Measurements from ENCODE around the gene FAM228A. TPM values are rescaled to one million over a fixed set of nuclear protein-coding genes. Genes with fewer than 3 reads are reported as not detected.
"Not testable (repeated sequence)": the region's sequence is repeated elsewhere in the genome, so short reads cannot be mapped to it uniquely, and the experiment has no call there.

Gene FAM228A
- total RNA-seq = under 1 TPM in 1 of 2 experiments, not detected in 1; 0.23 TPM

DNA sequence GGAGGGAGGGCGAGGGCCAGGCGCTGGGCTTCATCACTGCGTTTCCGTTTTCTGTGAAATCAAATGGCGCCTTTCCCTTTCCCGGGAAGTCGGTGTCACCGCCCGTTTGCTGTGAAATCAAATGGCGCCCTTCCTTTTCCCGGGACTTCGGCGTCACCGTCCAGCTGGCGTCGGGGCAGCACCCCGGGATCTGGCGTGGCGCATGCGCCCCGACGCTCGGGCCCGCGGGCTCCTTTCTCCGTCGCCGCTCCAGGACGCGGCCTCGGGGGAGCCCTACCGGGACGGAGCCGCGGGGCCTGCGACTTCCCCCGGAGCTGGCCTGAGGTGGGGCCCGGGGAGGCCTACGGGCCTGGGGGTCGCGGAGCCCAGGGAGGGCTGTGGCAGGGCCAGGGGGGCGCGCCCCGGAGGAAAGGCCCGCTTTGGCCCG is at the start of gene FAM228A:
Gene FAM228A (plus strand): TSS at position 203 of the 427 bp plus-strand sequence. CDS start 428 bp downstream, outside the sequence.
- Mint-ChIP-seq H3K27me3 (peaks cover 13% of the 10 kb centered on the region), H3K36me3 (ENCODE audit: low read depth) (peaks cover 3% of the 10 kb centered on the region), H3K9me3 (peaks cover 3% of the 10 kb centered on the region), H3K4me3 (no peak within 1 kb of the TSS), H3K27ac (no peak within 1 kb of the TSS), H3K4me1 (peaks cover 13% of the 10 kb centered on the region)
- no peak for DNase-seq
- POLR2A ChIA-PET = no interaction called here
- CTCF ChIA-PET = interaction anchor here (0.5 kb wide), 1 partner anchor 593 kb away, joined by 4 read pairs; no protein-coding TSS in a partner anchor

DNA sequence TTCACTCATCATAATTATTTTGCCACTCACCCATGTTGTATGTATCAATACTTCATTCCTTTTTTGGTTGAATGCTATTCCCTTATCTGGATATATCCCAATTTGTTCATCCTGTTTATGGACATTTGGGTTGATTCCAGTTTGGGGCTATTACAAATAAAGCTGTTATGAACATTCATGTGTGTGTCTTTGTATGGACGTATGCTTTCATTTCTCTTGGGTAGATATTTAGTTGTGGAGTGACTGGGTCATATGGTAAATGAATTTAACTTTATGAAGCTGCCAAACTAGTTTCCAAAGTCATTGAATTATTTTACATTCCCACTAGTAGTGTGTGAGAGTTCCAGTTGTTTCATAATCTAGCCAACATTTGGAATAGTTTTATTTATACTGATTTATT is 48.9 kb upstream of the FAM228A start:
- ChIA-PET POLR2A (no interaction called here), CTCF (interaction anchor here (1.3 kb wide), 1 partner anchor 47 kb away, joined by 3 read pairs; no protein-coding TSS in a partner anchor)
- Mint-ChIP-seq H3K4me1 (peaks cover 26% of the 10 kb centered on the region), H3K27ac (no peak overlapping the region), H3K9me3 (no peaks in the 10 kb centered on the region), H3K36me3 (ENCODE audit: low read depth) (peaks cover 5% of the 10 kb centered on the region), H3K27me3 (peaks cover 3% of the 10 kb centered on the region), H3K4me3 (no peak overlapping the region)
- DNase-seq = no peak

DNA sequence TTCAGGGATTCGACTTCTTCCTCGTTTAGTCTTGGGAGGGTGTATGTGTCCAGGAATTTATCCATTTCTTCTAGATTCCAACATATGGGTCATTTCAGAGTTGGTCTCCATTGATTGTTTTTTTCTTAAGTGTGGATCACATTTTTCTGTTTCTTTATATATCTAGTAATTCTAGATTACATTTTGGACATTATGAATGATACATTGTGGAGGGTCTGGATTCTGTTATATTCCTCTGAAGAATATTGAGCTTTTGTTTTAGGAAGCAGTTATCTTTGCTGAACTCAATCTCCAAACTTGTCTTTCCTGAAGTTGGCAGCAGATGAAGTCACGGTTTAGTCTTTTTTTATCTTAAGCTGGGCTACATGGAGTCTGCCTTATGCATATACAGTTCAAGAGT is 42.3 kb upstream of the FAM228A start:
- CTCF ChIA-PET = no interaction called here
- no peak for DNase-seq
- H3K36me3 Mint-ChIP-seq (ENCODE audit: low read depth) = peaks cover 5% of the 10 kb centered on the region

DNA sequence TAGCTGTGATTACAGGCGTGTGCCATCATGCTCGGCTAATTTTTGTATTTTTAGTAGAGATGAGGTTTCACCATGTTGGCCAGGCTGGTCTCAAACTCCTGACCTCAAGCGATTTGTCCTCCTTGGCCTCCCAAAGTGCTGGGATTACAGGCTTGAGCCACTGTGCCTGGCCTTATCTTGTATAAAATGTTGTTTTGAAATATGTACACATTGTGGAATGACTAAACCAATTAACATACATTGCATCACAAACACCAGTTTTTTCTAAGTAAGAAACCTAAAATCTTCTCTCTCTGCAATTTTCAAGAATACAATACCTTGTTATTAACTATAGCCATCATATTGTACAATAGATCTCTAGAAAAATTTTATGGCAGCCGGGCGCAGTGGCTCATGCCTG is 34.5 kb upstream of the FAM228A start:
- H3K9me3 Mint-ChIP-seq; DNase-seq; CTCF ChIA-PET; H3K27me3 Mint-ChIP-seq; H3K4me1 Mint-ChIP-seq; H3K36me3 Mint-ChIP-seq (ENCODE audit: low read depth); POLR2A ChIA-PET; H3K4me3 Mint-ChIP-seq; H3K27ac Mint-ChIP-seq: not testable (repeated sequence)

More for the DNA sequence above, 42.3 kb upstream of the FAM228A start:
- POLR2A ChIA-PET = no interaction called here
- H3K4me3 Mint-ChIP-seq = no peak overlapping the region
- peaks cover 9% of the 10 kb centered on the region for H3K4me1 Mint-ChIP-seq
- peaks cover 6% of the 10 kb centered on the region for H3K9me3 Mint-ChIP-seq
- H3K27ac Mint-ChIP-seq = no peak overlapping the region
- H3K27me3 Mint-ChIP-seq = no peaks in the 10 kb centered on the region

DNA sequence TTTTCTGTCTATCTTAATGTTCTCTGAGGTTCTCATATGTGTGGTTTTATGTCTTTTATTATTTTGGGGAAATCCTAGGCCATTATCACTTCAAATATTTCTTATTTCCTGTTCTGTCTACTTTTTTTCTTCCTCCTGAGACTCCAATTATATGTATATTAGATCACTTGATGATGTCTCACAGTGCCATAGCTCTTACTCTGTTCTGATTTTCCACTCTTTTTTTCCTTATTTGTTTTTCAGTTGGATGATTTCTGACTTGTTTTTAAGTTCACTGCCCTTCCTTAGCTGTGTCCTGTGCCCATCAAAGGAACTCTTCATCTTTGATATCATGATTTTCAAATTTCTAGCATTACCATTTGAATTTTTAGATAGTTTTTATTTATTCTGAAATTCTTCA is 27.5 kb upstream of the FAM228A start:
- CTCF ChIA-PET = no interaction called here
- H3K36me3 Mint-ChIP-seq (ENCODE audit: low read depth) = peaks cover 15% of the 10 kb centered on the region
- no peak overlapping the region for H3K4me3 Mint-ChIP-seq
- peaks cover 24% of the 10 kb centered on the region for H3K9me3 Mint-ChIP-seq
- no peak for DNase-seq
- no peaks in the 10 kb centered on the region for H3K27me3 Mint-ChIP-seq
- H3K4me1 Mint-ChIP-seq = no peaks in the 10 kb centered on the region
- POLR2A ChIA-PET = no interaction called here
- no peak overlapping the region for H3K27ac Mint-ChIP-seq

DNA sequence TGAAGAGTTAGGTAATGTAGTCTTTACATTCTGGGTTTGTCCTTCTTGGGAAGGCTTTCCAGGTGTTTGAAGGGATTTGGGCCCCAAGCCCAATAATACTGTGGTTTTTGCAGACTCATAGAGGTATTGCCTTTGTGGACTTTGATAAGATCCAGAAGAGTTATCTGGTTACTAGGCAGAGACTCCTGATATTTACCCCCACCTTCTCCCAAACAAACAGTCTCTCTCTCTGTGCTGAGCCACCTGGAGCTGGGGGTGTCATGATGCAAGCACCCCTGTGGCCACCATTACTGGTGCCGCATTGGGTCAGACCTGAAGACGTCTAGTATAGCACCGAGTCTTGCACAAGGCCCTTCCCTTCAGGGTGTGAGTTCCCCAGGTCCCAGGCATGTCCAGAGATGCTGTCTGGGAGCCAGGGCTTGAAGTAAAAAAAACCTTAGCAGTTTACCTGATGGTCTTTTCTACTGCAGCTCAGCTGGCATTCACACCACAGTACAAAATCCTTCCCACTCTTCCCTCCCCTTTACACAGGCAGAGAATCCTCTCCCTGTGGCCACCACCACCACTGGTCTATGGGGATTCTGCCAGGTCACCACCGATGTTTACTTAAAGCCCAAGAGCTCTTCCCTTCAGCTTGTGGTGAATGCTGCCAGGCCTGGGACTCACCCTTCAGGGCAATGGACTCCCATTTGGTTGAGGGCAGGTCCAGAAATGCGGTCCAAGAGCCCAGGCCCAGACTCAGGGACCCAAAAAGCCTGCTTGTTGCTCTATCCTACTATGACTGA is 22.2 kb upstream of the FAM228A start:
- no peak for DNase-seq
- Mint-ChIP-seq H3K27ac (no peak overlapping the region), H3K4me3 (no peak overlapping the region), H3K9me3 (peaks cover 9% of the 10 kb centered on the region), H3K4me1 (no peaks in the 10 kb centered on the region), H3K36me3 (ENCODE audit: low read depth) (peaks cover 7% of the 10 kb centered on the region), H3K27me3 (no peaks in the 10 kb centered on the region)
- POLR2A ChIA-PET = no interaction called here
- CTCF ChIA-PET = interaction anchor here (0.7 kb wide), 1 partner anchor 24 kb away, joined by 4 read pairs; no protein-coding TSS in a partner anchor

DNA sequence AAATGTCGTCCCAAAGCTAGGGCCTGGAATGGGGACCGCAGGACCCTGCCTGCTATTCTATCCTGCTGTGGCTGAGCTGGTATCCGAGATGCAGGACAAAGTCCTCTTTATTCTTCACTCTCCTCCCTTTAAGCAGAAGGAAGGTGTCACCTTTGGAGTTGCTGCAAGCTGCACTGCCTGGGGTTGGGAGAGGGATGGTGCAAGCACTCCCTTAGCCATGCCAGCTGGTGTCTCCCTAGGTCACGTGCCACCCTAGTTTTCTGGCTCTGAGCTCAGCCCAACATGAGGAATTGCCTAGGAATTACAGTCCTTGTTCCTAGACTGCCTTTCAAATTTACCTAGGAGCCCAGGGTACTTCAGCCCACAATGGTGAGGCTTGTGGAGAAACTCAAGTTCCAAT is 21.4 kb upstream of the FAM228A start:
- H3K27me3 Mint-ChIP-seq = no peaks in the 10 kb centered on the region
- H3K36me3 Mint-ChIP-seq (ENCODE audit: low read depth) = peaks cover 2% of the 10 kb centered on the region
- POLR2A ChIA-PET = no interaction called here
- H3K9me3 Mint-ChIP-seq = peaks cover 3% of the 10 kb centered on the region
- no peak overlapping the region for H3K27ac Mint-ChIP-seq
- H3K4me3 Mint-ChIP-seq = no peak overlapping the region
- H3K4me1 Mint-ChIP-seq = no peaks in the 10 kb centered on the region
- DNase-seq = no peak
- CTCF ChIA-PET = interaction anchor here (0.7 kb wide), 1 partner anchor 24 kb away, joined by 4 read pairs; no protein-coding TSS in a partner anchor

DNA sequence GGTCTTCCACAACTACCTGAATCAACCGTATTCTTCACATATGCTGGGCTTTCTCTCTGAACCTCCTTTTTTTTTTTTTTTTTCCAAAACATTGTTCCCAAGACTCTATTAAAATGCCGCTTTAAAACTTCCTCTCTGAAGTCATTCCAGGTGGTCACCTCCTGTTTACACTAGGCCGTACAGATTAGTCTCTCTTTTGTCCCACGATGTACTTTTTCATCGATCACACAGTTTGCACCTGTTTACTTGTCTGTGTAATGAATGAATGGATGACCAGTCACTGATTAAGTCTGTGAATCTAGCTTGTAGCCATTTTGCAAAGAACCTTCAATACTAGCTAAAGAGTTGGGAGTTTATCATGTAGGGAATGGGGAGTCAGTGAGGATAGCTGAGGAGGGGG is 16.7 kb upstream of the FAM228A start:
- CTCF ChIA-PET = interaction anchor here (1.0 kb wide), 1 partner anchor 333 kb away, joined by 3 read pairs; no protein-coding TSS in a partner anchor
- POLR2A ChIA-PET = no interaction called here

DNA sequence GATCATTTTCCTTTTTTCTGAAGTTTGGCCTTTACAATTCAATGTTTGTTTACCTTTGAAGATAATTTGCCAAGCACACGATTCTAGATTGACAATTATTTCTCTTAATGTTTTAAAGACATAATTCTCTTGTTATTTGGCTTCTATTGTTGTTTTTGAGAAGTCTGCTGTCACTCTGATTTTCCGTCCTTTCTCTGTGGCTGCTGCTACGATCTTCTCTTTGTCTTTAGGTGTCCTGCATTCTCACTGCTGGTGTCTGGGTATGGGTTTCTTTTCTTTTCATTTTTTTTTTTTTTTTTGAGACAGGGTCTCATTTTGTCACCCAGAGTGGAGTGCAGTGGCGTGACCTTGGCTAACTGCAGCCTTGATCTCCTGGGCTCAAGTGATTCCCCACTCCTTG is 15.1 kb upstream of the FAM228A start:
- no peak for DNase-seq
- ChIA-PET CTCF (no interaction called here), POLR2A (no interaction called here)
- no peak overlapping the region for H3K27ac Mint-ChIP-seq
- no peaks in the 10 kb centered on the region for H3K4me1 Mint-ChIP-seq
- no peak overlapping the region for H3K4me3 Mint-ChIP-seq
- H3K27me3 Mint-ChIP-seq = peaks cover 2% of the 10 kb centered on the region
- H3K9me3 Mint-ChIP-seq = no peaks in the 10 kb centered on the region
- H3K36me3 Mint-ChIP-seq (ENCODE audit: low read depth) = no peaks in the 10 kb centered on the region

More for the DNA sequence above, 16.7 kb upstream of the FAM228A start:
- DNase-seq = no peak
- peaks cover 2% of the 10 kb centered on the region for H3K27me3 Mint-ChIP-seq
- H3K9me3 Mint-ChIP-seq = no peaks in the 10 kb centered on the region
- H3K4me1 Mint-ChIP-seq = no peaks in the 10 kb centered on the region
- no peak overlapping the region for H3K27ac Mint-ChIP-seq
- no peaks in the 10 kb centered on the region for H3K36me3 Mint-ChIP-seq (ENCODE audit: low read depth)
- no peak overlapping the region for H3K4me3 Mint-ChIP-seq

DNA sequence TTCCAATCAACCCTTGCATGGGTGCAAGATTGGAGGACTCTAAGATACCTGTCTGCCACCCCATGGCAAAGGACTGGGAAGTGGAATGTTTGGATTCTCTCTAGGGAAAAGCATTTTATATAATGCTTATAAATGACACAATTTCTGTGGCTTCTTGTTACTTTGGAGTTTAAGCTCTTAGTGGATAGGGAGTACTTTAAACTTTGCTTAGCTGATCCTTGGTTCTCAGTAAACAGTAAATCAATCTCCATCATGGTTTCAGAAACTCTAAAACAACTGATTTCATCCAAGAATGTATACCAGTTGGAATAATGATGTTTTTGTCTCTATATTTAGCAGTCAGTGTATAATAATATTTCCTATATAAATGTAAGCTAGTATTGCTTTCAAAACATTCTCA is 14.1 kb upstream of the FAM228A start:
- POLR2A ChIA-PET = no interaction called here
- Mint-ChIP-seq H3K9me3 (no peaks in the 10 kb centered on the region), H3K27ac (no peak overlapping the region), H3K4me3 (no peak overlapping the region), H3K4me1 (no peaks in the 10 kb centered on the region), H3K27me3 (peaks cover 2% of the 10 kb centered on the region), H3K36me3 (ENCODE audit: low read depth) (no peaks in the 10 kb centered on the region)
- DNase-seq = no peak
- CTCF ChIA-PET = interaction anchor here (1.2 kb wide), 1 partner anchor 33 kb away, joined by 3 read pairs; no protein-coding TSS in a partner anchor

DNA sequence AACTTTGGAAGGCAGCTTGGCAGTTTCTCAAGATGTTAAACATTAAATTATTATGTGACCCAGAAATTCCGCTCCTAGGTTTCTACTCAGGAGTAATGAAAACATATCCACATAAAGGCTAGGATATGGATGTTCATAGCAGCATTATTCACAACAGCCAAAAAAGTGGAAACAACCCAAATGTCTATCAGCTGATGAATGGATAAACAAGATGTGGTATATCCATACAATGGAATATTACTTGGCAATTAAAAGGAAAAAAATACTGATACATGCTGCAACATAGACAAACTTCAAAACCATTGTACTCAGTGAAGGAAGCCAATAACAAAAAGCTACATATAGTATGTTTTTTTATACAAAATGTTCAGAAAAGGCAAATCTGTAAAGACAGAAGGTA is 12.4 kb upstream of the FAM228A start:
- Mint-ChIP-seq H3K9me3 (no peaks in the 10 kb centered on the region), H3K4me3 (no peak overlapping the region), H3K27me3 (peaks cover 4% of the 10 kb centered on the region), H3K36me3 (ENCODE audit: low read depth) (no peaks in the 10 kb centered on the region), H3K4me1 (no peaks in the 10 kb centered on the region), H3K27ac (no peak overlapping the region)
- CTCF ChIA-PET = no interaction called here
- POLR2A ChIA-PET = no interaction called here
- no peak for DNase-seq

DNA sequence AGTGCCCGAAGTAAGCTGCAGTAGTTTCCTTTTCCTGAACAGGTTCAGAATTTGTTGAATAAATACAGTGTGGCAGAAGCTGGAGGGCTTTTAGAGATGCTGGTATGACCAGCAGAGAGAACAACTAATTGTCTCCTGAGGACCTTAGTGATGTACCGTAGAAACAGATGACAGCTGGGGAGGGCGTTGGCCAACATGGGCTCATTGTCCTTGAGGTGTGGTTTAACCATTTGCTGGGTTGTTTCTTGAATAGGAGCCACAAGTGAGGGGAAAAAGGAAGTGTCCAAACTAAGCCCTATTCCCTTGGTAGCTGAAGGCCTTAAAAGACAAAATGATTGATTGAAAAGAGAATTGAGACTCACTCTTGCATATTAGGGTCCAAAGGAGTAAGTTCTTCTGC is 11.7 kb upstream of the FAM228A start:
- Mint-ChIP-seq H3K4me3 (no peak overlapping the region), H3K4me1 (no peaks in the 10 kb centered on the region), H3K27ac (no peak overlapping the region), H3K9me3 (no peaks in the 10 kb centered on the region), H3K36me3 (ENCODE audit: low read depth) (no peaks in the 10 kb centered on the region), H3K27me3 (peaks cover 4% of the 10 kb centered on the region)
- ChIA-PET CTCF (no interaction called here), POLR2A (no interaction called here)
- DNase-seq = no peak

DNA sequence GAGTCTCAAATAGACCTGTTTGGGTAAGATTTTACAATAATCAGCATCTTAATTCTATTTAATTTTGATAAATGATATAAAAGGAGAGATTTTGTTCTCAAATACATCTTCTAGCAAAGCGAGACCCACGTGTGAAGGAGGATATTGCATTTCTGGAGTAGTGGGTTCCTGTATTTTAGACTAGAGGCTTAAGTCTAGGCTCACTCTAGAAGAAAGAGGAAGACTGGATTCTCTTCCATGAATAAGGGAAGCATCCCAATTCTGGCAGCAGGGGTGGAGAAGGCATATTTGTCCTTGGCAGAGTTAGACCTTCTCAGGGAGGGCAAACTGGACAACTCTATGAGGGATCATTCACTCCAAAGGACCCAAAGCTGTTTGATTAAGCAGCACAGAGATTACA is 11.3 kb upstream of the FAM228A start:
- Mint-ChIP-seq H3K27me3 (peaks cover 4% of the 10 kb centered on the region), H3K27ac (no peak overlapping the region), H3K4me1 (no peaks in the 10 kb centered on the region), H3K36me3 (ENCODE audit: low read depth) (no peaks in the 10 kb centered on the region), H3K4me3 (no peak overlapping the region), H3K9me3 (no peaks in the 10 kb centered on the region)
- DNase-seq = no peak
- CTCF ChIA-PET = no interaction called here
- POLR2A ChIA-PET = no interaction called here

All from activated CD4-positive, alpha-beta T cell treated with anti-CD3 and anti-CD28 coated beads, Interleukin-2, amount 10 ng/mL, durations not matched to agents 7 days and 5 days (primary cell).